COLO829 (cell line): ENCODE data around the gene CACNA2D1.

Source experiments
- DNase-seq: peaks from one replicate; pipeline ENCODE4 v3.0.0; 2012; ENCODE audit warnings: low spot score

CACNA2D1 gene

GRCh38 chr7:82443547-82444219 lies at the start of gene CACNA2D1:
TSS of gene CACNA2D1 (minus strand) at chr7:82443777.
- no peak for DNase-seq

- peak; percentile 39 for DNase-seq
Measured at GRCh38 chr7:82481499-82482097, 38.0 kb upstream of the CACNA2D1 start.

- DNase-seq, result no peak
Measured at GRCh38 chr7:82477733-82478515, 34.3 kb upstream of the CACNA2D1 start.

GRCh38 chr7:82472966-82473365 lies 29.4 kb upstream of the CACNA2D1 start:
- no peak for DNase-seq

- DNase-seq, result no peak
Measured at GRCh38 chr7:82471351-82472020, 27.9 kb upstream of the CACNA2D1 start.

GRCh38 chr7:82469207-82469606 lies 25.6 kb upstream of the CACNA2D1 start:
- no peak for DNase-seq

- DNase-seq, result no peak
Measured at GRCh38 chr7:82468435-82468834, 24.9 kb upstream of the CACNA2D1 start.

- DNase-seq, result no peak
Measured at GRCh38 chr7:82467020-82467419, 23.4 kb upstream of the CACNA2D1 start.

- DNase-seq, result no peak
Measured at GRCh38 chr7:82464372-82464771, 20.8 kb upstream of the CACNA2D1 start.

- DNase-seq, result no peak
Measured at GRCh38 chr7:82455295-82455694, 11.7 kb upstream of the CACNA2D1 start.

- no peak for DNase-seq
Measured at GRCh38 chr7:82450759-82451158, 7.2 kb upstream of the CACNA2D1 start.

- DNase-seq, result no peak
Measured at GRCh38 chr7:82449910-82450309, 6.3 kb upstream of the CACNA2D1 start.

- DNase-seq, result no peak
Measured at GRCh38 chr7:82446897-82447296, 3.3 kb upstream of the CACNA2D1 start.

- no peak for DNase-seq
Measured at GRCh38 chr7:82445271-82445670, 1.7 kb upstream of the CACNA2D1 start.

GRCh38 chr7:82444220-82444909 lies 788 bp upstream of the CACNA2D1 start:
- no peak for DNase-seq

GRCh38 chr7:82443036-82443546 lies 486 bp downstream of the CACNA2D1 start:
- DNase-seq, result no peak

GRCh38 chr7:82442492-82443035 lies 1.0 kb downstream of the CACNA2D1 start:
- DNase-seq, result no peak

- DNase-seq, result no peak
Measured at GRCh38 chr7:82441669-82442478, 1.7 kb downstream of the CACNA2D1 start.

- no peak for DNase-seq
Measured at GRCh38 chr7:82438521-82438920, 5.1 kb downstream of the CACNA2D1 start.

GRCh38 chr7:82435769-82436168 lies 7.8 kb downstream of the CACNA2D1 start:
- DNase-seq, result no peak
